NCI-H748 treated with DMSO at 0.1 percent for 48 hours (cell line): ENCODE measurements around the gene UBE2S.
"Not testable (repeated sequence)": the region's sequence is repeated elsewhere in the genome, so short reads cannot be mapped to it uniquely, and the experiment has no call there.

Experiments used
- DNase-seq: peaks from one replicate; lab custom pipeline; 2025; lab: John Stamatoyannopoulos, UW

Gene UBE2S

GRCh38 chr19:55440411-55441105 is 33.0 kb upstream of the UBE2S start:
- DNase-seq, result no peak

DNA sequence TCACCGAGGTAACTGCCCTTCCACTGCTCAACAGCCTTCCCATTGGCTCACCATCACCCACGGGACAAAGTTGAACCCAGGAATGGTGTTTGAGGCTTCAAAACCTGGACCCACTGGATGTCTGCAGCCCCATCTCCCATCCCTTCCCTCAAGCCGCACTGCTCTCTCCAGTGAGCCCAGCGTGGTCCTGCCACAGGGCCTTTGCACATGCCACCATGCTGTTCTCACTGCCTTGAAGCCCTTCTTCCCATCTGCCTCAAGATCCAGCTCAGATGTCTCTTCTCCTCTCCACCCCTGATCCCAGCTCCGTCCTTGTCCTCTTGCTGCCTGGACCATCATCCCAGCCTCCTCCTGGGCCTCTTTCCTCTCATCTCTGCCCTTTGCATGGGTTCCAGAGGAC is 31.5 kb upstream of the UBE2S start:
- DNase-seq, result no peak

- DNase-seq, result no peak
Observed at GRCh38 chr19:55437410-55437809, 29.8 kb upstream of the UBE2S start.

DNA sequence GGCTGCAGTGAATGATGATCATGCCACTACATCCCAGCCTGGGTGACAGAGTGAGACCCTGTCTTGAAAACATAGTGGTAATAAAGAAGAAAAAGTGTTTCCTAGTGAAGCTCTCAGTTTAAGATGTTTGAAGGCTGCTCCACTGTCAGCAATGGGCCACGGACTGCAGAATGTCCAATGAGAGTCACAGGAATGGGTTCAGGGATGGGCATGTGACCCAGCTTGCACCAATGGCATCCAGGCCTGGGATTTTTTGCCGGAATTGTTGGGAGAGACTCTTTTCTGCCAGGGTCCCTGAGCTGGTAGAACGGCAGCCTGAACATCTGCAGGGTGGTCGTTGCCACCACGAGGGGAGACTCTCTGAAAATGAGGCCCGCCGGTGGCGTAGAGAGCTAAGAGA is 29.3 kb upstream of the UBE2S start:
- no peak for DNase-seq

- no peak for DNase-seq
Observed at GRCh38 chr19:55435020-55435419, 27.4 kb upstream of the UBE2S start.

DNA sequence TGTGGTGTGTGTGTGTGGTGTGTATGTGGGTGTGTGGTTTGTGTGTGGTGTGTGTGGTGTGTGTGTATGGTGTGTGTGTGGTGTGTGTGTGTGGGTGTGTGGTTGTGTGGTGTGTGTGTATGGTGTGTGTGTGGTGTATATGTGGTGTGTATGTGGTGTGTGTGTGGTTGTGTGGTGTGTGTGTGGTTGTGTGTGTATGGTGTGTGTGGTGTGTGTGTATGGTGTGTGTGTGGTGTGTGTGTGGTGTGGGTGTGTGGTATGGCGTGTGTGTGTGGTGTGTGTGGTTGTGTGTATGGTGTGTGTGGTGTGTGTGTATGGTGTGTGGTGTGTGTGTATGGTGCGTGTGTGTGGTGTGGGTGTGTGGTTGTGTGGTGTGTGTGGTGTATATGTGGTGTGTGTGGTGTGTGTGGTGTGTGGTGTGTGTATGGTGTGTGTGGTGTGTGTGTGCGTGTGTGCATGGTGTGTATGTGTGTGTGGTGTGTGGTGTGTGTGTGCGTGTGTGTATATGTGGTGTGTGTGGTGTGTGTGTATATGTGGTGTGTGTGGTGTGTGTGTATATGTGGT is 26.9 kb upstream of the UBE2S start:
- DNase-seq, result no peak

DNA sequence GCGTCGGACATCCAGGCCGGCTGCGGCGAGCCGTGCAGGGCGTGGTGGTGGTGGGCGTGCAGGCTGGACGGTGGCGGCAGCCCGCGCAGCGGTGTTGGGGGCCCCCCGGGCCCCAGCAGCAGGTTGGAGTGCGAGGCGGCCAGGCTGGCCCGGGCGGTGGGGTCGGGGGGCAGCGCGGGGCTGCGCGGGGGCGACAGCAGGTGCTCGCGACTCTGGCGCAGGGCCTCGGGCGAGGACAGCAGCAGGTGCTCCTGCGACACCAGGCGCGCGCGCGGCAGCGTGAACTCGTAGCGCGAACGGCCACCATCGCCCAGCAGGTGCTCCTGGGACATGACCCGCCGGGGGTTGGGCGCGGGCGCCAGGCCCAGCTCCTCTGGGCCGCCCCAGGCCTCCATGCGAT is 25.7 kb upstream of the UBE2S start:
- no peak for DNase-seq

- DNase-seq, result no peak
Observed at GRCh38 chr19:55432241-55432959, 24.8 kb upstream of the UBE2S start.

- DNase-seq, result no peak
Observed at GRCh38 chr19:55431183-55431582, 23.6 kb upstream of the UBE2S start.

DNA sequence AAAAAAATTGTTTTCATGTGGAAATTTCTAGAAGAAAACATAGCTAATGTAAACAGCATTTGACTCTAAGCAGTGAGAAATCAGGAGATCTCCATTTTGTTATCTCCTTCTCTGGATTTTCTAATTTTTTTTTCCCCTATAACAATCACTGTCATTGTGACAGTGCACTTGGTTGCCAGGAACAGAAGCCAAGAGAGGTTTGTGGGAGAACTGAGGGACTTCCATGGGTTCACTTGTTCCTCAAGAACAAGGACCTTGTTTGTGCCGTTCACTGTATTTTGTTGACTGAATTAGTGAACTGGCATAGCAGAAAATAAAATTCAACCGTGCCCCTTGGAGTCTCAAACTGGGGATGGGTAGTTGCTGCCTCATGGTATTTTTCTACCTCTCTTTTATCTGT is 18.5 kb upstream of the UBE2S start:
- no peak for DNase-seq

DNA sequence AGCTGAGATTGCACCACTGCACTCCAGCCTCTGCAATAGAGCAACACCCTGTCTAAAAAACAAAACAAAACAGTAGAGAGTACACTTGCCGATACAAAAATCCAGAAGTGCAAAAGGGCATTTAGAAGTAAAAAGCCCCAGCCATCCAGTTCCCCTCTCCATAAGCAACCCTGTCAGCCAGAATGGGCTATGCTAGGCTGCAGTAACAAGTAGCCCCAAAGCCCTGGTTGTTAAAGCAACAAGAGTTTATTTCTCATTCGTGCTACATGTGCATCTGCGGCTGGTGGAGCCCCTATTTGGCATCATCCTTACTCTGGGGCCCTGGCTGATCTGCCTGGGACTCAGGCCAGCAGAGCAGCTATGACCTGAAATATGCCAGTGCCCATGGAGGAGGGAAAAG is 16.9 kb upstream of the UBE2S start:
- no peak for DNase-seq

GRCh38 chr19:55423225-55424005 is 15.8 kb upstream of the UBE2S start:
- DNase-seq, result no peak

- not testable (repeated sequence) for DNase-seq
Observed at GRCh38 chr19:55421281-55421680, 13.7 kb upstream of the UBE2S start.

DNA sequence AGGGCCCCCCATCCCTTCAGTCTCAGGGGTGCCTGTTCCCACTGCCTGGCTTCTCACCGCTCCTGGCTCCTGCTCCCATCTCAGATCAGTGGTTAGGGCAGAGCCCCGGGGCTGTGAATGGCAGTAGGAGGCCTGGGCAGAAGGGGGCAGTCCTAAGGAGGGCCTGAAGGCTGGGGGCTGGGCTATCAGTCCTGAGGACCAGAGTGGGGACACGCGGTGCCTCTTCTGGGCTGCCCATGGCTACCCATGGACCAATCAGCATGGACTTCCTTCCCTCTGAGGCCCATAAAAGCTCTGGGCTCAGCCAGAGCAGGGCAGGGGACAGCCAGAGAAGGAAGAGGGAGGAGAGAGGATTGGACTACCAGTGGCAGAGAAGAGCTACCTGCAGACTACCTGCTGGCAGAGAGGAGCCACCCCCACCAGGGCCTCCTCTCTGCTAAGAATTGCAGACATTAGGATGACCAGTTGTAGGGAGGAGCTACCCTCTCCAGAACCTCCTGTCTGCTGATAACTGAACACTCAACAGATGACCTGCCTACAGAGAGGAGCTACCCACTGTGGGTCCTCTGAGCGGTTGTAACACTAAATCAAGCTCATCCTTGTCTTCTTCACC is 12.1 kb upstream of the UBE2S start:
- no peak for DNase-seq

DNA sequence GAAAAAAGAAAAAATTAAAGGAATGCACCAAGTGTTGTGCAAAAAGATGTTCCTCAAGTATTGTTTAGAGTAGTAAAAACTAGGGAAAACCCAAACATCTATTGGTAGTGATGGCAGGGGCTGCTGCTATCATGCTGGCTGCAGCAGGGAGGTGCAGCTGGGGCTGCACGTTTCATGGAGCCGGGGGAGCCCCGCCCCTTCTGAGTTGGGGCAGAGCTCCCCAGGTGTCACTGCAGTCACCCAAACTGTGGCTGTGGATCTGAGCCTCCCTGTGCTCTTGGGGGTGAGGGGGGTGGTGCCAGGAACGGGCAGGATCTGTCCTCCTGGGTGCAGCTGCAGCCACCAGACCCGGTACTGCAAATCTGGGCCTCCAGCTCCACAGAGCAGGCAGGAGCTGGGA is 11.5 kb upstream of the UBE2S start:
- no peak for DNase-seq

DNA sequence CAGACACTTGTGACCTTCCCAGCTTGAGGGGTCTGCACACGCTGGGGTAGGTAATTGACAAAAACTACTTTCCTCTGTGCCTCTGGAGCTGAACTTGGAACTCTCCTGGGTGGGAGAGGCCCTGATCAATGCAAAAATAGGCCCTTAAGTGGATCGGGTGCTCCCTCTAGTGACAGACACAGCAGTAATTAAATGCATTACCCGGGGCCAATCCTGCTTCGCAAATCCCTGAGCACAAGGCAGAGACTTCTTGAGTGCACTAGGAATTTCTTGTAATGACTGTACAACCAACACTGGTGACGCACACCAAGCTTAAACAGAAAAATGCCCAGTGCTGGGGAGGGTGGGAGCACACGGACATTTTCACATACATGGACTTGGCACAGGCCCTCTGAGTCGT is 10.6 kb upstream of the UBE2S start:
- peak; percentile 56 for DNase-seq

GRCh38 chr19:55410168-55410567 is 2.6 kb upstream of the UBE2S start:
- DNase-seq, result no peak

DNA sequence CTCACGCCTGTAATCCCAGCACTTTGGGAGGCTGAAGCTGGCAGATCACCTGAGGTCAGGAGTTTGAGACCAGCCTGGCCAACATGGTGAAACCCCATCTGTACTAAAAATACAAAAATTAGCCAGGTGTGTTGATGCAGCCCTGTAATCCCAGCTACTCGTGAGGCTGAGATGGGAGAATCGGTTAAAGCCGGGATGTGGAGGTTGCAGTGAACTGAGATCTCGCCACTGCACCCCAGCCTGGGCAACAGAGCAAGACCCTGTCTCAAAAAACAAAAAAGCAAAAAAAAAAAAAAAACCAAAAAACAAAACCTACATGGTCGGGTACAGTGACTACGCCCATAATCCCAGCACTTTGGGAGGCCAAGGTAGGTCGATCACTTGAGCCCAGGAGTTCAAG is 1.6 kb upstream of the UBE2S start:
- not testable (repeated sequence) for DNase-seq

DNA sequence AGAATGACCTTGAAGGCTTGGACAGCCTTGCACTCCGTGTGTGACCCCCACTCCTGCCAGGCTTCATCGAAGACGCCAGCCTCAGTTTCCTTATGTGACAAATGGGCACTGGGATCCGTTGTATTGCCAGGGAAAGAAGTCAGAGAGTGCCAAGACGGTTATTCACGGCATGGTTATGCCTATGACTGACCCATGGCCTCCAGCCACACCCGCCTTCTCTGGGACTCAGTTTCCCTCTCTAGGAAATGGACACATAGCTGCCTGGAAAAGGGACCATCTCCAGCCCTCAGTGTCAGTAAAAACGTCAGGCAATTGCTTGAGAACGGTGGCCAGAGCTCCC is 915 bp upstream of the UBE2S start:
- no peak for DNase-seq

DNA sequence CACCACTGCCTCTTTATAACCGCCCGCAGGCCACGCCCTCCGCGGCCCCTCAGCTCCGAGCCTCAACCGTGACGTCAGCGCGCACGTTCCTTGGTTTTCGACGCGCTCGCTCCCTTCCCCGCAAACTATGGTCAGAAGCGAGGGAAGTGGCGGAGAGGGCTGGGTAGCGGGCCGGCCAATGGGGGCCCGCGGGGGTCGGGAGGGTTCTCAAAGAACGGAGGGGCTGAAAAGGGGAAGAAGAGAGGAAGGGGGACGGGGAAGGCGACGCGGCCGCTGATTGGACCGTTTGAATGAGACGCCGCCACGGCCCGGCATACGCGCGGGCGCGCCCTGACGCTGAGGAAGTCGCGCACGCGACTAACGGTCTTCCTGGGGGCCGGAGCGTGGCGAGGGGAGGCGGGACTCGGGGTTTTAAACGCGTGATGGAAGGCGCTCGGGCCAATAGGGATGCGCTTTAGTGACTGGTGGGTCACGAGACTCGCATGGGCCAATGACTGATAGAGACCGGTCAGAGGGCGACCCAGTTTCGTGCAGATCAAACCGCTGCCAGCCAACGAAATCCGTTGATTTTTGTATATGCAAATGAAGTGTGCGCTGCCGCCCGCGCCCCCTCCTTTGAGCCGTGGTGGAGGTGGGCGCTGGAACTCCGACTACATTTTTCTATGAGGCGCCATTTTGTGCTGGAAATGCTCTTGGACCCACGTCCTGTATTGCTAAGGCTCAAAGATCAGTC is 378 bp upstream of the UBE2S start:
- DNase-seq, result peak; percentile 100

DNA sequence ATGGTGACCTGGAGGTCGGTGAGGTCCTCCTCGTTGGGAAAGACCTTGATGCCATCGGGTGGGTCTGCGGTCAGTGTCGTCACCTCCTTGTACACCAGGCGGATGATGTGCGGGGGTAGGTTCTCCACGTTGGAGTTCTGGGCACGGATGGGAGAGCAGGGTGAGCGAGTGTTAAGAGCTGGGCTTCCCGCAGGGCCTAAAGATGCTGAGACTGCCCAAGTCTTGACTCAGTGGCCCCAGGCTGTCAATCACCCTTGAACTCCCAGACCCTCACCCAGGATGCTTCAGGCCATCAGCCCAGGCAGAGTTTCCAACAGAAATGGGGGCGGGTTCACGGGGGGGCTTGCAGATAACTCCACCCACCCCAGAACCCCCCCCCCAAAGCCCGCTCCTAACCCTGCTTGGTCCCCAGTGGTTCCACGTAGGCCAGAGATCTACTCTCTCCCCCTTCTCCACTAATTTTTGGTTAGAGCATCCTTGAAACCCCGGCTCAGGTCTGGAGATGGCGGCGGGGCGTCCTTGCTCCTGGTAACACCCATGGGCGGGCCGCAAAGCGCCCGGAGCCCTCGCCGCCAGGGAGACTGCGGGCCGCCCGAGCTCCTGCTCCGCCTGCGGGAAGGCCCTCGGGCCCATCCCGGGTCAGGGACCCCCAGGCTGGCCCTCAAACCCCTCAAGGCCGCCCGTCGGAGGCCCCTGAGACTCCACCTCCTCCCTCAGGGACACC is 600 bp downstream of the UBE2S start:
- DNase-seq, result no peak
